Lower leg skin (tissue), 3 donors: ENCODE data around the gene TESK2.

Source experiments
- POLR2A ChIP-seq, 2 donors: fragments of 450-650 bp; IDR thresholded peaks; one replicate each; pipeline ENCODE4 v1.6.1; 2016 to 2017; ENCODE audit warnings: antibody characterized with exemption in 2 of 2, mild to moderate bottlenecking in 1 of 2, moderate library complexity in 1 of 2
- TF ChIP-seq, protein P1 (sequence below), 3 donors: fragments of 450-650 bp; IDR thresholded peaks; one replicate each; pipeline ENCODE4 v1.5.1; 2016; ENCODE audit warnings: antibody characterized with exemption in 3 of 3, mild to moderate bottlenecking in 3 of 3, moderate library complexity in 2 of 3

GRCh38 chr1:45412899-45413298, 78.1 kb downstream of the TESK2 start:
- TF ChIP-seq, protein P1, sequence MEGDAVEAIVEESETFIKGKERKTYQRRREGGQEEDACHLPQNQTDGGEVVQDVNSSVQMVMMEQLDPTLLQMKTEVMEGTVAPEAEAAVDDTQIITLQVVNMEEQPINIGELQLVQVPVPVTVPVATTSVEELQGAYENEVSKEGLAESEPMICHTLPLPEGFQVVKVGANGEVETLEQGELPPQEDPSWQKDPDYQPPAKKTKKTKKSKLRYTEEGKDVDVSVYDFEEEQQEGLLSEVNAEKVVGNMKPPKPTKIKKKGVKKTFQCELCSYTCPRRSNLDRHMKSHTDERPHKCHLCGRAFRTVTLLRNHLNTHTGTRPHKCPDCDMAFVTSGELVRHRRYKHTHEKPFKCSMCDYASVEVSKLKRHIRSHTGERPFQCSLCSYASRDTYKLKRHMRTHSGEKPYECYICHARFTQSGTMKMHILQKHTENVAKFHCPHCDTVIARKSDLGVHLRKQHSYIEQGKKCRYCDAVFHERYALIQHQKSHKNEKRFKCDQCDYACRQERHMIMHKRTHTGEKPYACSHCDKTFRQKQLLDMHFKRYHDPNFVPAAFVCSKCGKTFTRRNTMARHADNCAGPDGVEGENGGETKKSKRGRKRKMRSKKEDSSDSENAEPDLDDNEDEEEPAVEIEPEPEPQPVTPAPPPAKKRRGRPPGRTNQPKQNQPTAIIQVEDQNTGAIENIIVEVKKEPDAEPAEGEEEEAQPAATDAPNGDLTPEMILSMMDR (IDR thresholded peaks at IDR 0.05) = no peak
- no peak for TF ChIP-seq POLR2A (IDR thresholded peaks at IDR 0.05)
